ENCODE data around the gene OVOL1.

- TF ChIP-seq, protein P1, sequence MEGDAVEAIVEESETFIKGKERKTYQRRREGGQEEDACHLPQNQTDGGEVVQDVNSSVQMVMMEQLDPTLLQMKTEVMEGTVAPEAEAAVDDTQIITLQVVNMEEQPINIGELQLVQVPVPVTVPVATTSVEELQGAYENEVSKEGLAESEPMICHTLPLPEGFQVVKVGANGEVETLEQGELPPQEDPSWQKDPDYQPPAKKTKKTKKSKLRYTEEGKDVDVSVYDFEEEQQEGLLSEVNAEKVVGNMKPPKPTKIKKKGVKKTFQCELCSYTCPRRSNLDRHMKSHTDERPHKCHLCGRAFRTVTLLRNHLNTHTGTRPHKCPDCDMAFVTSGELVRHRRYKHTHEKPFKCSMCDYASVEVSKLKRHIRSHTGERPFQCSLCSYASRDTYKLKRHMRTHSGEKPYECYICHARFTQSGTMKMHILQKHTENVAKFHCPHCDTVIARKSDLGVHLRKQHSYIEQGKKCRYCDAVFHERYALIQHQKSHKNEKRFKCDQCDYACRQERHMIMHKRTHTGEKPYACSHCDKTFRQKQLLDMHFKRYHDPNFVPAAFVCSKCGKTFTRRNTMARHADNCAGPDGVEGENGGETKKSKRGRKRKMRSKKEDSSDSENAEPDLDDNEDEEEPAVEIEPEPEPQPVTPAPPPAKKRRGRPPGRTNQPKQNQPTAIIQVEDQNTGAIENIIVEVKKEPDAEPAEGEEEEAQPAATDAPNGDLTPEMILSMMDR (IDR thresholded peaks at IDR 0.05; ENCODE audit: low read depth, low read length), result no peak
- TF ChIP-seq POLR2A (IDR thresholded peaks at IDR 0.05; ENCODE audit: extremely low read depth, insufficient read length), result no peak
Measured at GRCh38 chr11:65801153-65801987, 14.5 kb downstream of the OVOL1 start.
